Effector memory CD4-positive, alpha-beta T cell (primary cell): ENCODE data around the gene CCDC6.

Experiments
- DNase-seq, 3 donors: peaks; one replicate each; pipeline ENCODE4 v3.0.0-alpha.2; 2020
- H3K27ac ChIP-seq: 2 replicates; pipeline ENCODE4 v1.7.0; 2013; ENCODE audit warnings: mild to moderate bottlenecking, low read length, moderate library complexity; ENCODE audit not compliant: insufficient read depth, poor library complexity, severe bottlenecking
- H3K27me3 ChIP-seq: replicated peaks from 2 replicates; pipeline ENCODE4 v1.7.0; 2013; ENCODE audit warnings: mild to moderate bottlenecking, low read length; ENCODE audit not compliant: insufficient read depth, control insufficient read depth, poor library complexity, severe bottlenecking
- H3K36me3 ChIP-seq: 2 replicates; pipeline ENCODE4 v1.7.0; 2013; ENCODE audit warnings: mild to moderate bottlenecking, low read length, moderate library complexity; ENCODE audit not compliant: control insufficient read depth, insufficient read depth
- H3K4me1 ChIP-seq: 2 replicates; pipeline ENCODE4 v1.7.0; 2013; ENCODE audit warnings: low read length, mild to moderate bottlenecking; ENCODE audit not compliant: control insufficient read depth, insufficient read depth, poor library complexity, severe bottlenecking
- H3K4me3 ChIP-seq: 2 replicates; pipeline ENCODE4 v1.7.0; 2013; ENCODE audit warnings: low read length, low read depth, mild to moderate bottlenecking; ENCODE audit not compliant: insufficient read depth, poor library complexity, severe bottlenecking
- H3K9me3 ChIP-seq: 2 replicates; pipeline ENCODE4 v1.7.0; 2013; ENCODE audit warnings: mild to moderate bottlenecking, low read length, moderate library complexity; ENCODE audit not compliant: control insufficient read depth

The CCDC6 gene

GRCh38 chr10:59820471-59820870 lies 85.9 kb downstream of the CCDC6 start:
- Histone ChIP-seq H3K4me3 (no peak overlapping the region), H3K27ac (no peak overlapping the region), H3K4me1 (peaks cover 12% of the 10 kb centered on the region), H3K9me3 (no peaks in the 10 kb centered on the region), H3K36me3 (no peaks in the 10 kb centered on the region), H3K27me3 (no peaks in the 10 kb centered on the region)
- DNase-seq, result no peak

GRCh38 chr10:59819683-59820082 lies 86.7 kb downstream of the CCDC6 start:
- H3K4me1 ChIP-seq, result peaks cover 12% of the 10 kb centered on the region
- H3K27ac ChIP-seq, result no peak overlapping the region
- DNase-seq, result no peak
- H3K9me3 ChIP-seq, result no peaks in the 10 kb centered on the region
- no peak overlapping the region for H3K4me3 ChIP-seq
- H3K36me3 ChIP-seq, result peaks cover 4% of the 10 kb centered on the region
- H3K27me3 ChIP-seq, result no peaks in the 10 kb centered on the region

GRCh38 chr10:59819265-59819664 lies 87.1 kb downstream of the CCDC6 start:
- H3K27ac ChIP-seq, result no peak overlapping the region
- peaks cover 8% of the 10 kb centered on the region for H3K36me3 ChIP-seq
- no peaks in the 10 kb centered on the region for H3K27me3 ChIP-seq
- H3K9me3 ChIP-seq, result no peaks in the 10 kb centered on the region
- no peak overlapping the region for H3K4me3 ChIP-seq
- no peak for DNase-seq
- peaks cover 12% of the 10 kb centered on the region for H3K4me1 ChIP-seq

GRCh38 chr10:59817773-59818172 lies 88.6 kb downstream of the CCDC6 start:
- peaks cover 12% of the 10 kb centered on the region for H3K4me1 ChIP-seq
- H3K9me3 ChIP-seq, result no peaks in the 10 kb centered on the region
- H3K27me3 ChIP-seq, result no peaks in the 10 kb centered on the region
- no peak overlapping the region for H3K4me3 ChIP-seq
- peaks cover 10% of the 10 kb centered on the region for H3K36me3 ChIP-seq
- H3K27ac ChIP-seq, result no peak overlapping the region
- no peak for DNase-seq

- DNase-seq, result no peak
- Histone ChIP-seq H3K27me3 (no peaks in the 10 kb centered on the region), H3K36me3 (peaks cover 31% of the 10 kb centered on the region), H3K4me3 (no peak overlapping the region), H3K9me3 (no peaks in the 10 kb centered on the region), H3K27ac (no peak overlapping the region), H3K4me1 (peaks cover 7% of the 10 kb centered on the region)
These were observed 91.5 kb downstream of the CCDC6 start for GRCh38 chr10:59814878-59815277.

GRCh38 chr10:59812519-59813122 lies 93.7 kb downstream of the CCDC6 start:
- Histone ChIP-seq H3K4me1 (no peaks in the 10 kb centered on the region), H3K27ac (no peak overlapping the region), H3K36me3 (peaks cover 41% of the 10 kb centered on the region)

GRCh38 chr10:59809644-59809974 lies 96.7 kb downstream of the CCDC6 start:
- no peaks in the 10 kb centered on the region for H3K4me1 ChIP-seq
- H3K27me3 ChIP-seq, result no peaks in the 10 kb centered on the region
- H3K27ac ChIP-seq, result no peak overlapping the region
- peaks cover 61% of the 10 kb centered on the region for H3K36me3 ChIP-seq
- no peak overlapping the region for H3K4me3 ChIP-seq
- no peaks in the 10 kb centered on the region for H3K9me3 ChIP-seq
- DNase-seq, result no peak

More at GRCh38 chr10:59812519-59813122, 93.7 kb downstream of the CCDC6 start:
- H3K27me3 ChIP-seq, result no peaks in the 10 kb centered on the region
- H3K9me3 ChIP-seq, result no peaks in the 10 kb centered on the region
- no peak overlapping the region for H3K4me3 ChIP-seq
- DNase-seq, result no peak

GRCh38 chr10:59808896-59809643 lies 97.3 kb downstream of the CCDC6 start:
- no peak for DNase-seq
- H3K9me3 ChIP-seq, result no peaks in the 10 kb centered on the region
- H3K36me3 ChIP-seq, result peaks cover 63% of the 10 kb centered on the region
- H3K27me3 ChIP-seq, result no peaks in the 10 kb centered on the region
- no peaks in the 10 kb centered on the region for H3K4me1 ChIP-seq
- H3K4me3 ChIP-seq, result no peak overlapping the region
- no peak overlapping the region for H3K27ac ChIP-seq

- DNase-seq, result no peak
- Histone ChIP-seq H3K4me3 (no peak overlapping the region), H3K27ac (no peak overlapping the region), H3K4me1 (no peaks in the 10 kb centered on the region), H3K36me3 (peaks cover 72% of the 10 kb centered on the region), H3K9me3 (no peaks in the 10 kb centered on the region), H3K27me3 (no peaks in the 10 kb centered on the region)
These were observed 98.4 kb downstream of the CCDC6 start for GRCh38 chr10:59807629-59808620.
